Activated CD8-positive, alpha-beta memory T cell treated with anti-CD3 and anti-CD28 coated beads for 1 hour (primary cell): ENCODE measurements around the gene CTNNA1.
"Not testable (repeated sequence)": the region's sequence is repeated elsewhere in the genome, so short reads cannot be mapped to it uniquely, and the experiment has no call there.

Experiments used
- DNase-seq, 2 donors: peaks; one replicate each; pipeline ENCODE4 v3.0.0-alpha.2; 2020; ENCODE audit warnings: low read depth in 1 of 2; ENCODE audit errors: extremely low read depth in 1 of 2

The CTNNA1 gene

GRCh38 chr5:138725153-138725817, 27.9 kb upstream of the CTNNA1 start:
- DNase-seq = no peak

- DNase-seq = no peak
Measured at GRCh38 chr5:138725818-138726416, 27.3 kb upstream of the CTNNA1 start.

GRCh38 chr5:138726848-138727247, 26.4 kb upstream of the CTNNA1 start:
- DNase-seq = no peak

GRCh38 chr5:138730496-138730895, 22.7 kb upstream of the CTNNA1 start:
- DNase-seq = not testable (repeated sequence)

GRCh38 chr5:138732466-138732865, 20.8 kb upstream of the CTNNA1 start:
- DNase-seq = no peak

GRCh38 chr5:138732933-138733332, 20.3 kb upstream of the CTNNA1 start:
- no peak for DNase-seq

- DNase-seq = no peak
Measured at GRCh38 chr5:138733509-138733908, 19.7 kb upstream of the CTNNA1 start.

GRCh38 chr5:138736293-138736692, 16.9 kb upstream of the CTNNA1 start:
- no peak for DNase-seq

GRCh38 chr5:138737494-138738265, 15.5 kb upstream of the CTNNA1 start:
- no peak for DNase-seq

GRCh38 chr5:138738399-138738798, 14.8 kb upstream of the CTNNA1 start:
- no peak for DNase-seq

- no peak for DNase-seq
Measured at GRCh38 chr5:138739938-138740337, 13.3 kb upstream of the CTNNA1 start.

- DNase-seq = no peak
Measured at GRCh38 chr5:138743484-138743883, 9.7 kb upstream of the CTNNA1 start.

- no peak for DNase-seq
Measured at GRCh38 chr5:138745268-138745667, 8.0 kb upstream of the CTNNA1 start.

GRCh38 chr5:138748630-138749081, 4.6 kb upstream of the CTNNA1 start:
- no peak for DNase-seq

GRCh38 chr5:138751344-138751743, 1.9 kb upstream of the CTNNA1 start:
- DNase-seq = not testable (repeated sequence)

GRCh38 chr5:138752341-138752950, 779 bp upstream of the CTNNA1 start:
- no peak for DNase-seq

GRCh38 chr5:138753794-138754698, 821 bp downstream of the CTNNA1 start:
- no peak for DNase-seq

GRCh38 chr5:138754699-138755057, 1.5 kb downstream of the CTNNA1 start:
- DNase-seq = no peak

GRCh38 chr5:138755084-138755748, 2.0 kb downstream of the CTNNA1 start:
- no peak for DNase-seq
